Neural cell (in vitro differentiated cells): Measurements from ENCODE around the gene COL5A1.

Experiments used
- EZH2 ChIP-seq: fragments of 200-600, 300-800 bp; shearing (Covaris generic), sonication (generic); IDR thresholded peaks from 2 replicates; pipeline ENCODE4 v1.6.1; 2014; ENCODE audit warnings: antibody characterized with exemption, low read length, borderline replicate concordance, mild to moderate bottlenecking; ENCODE audit not compliant: insufficient read depth, poor library complexity, severe bottlenecking
- POLR2AphosphoS5 ChIP-seq: IDR thresholded peaks from 2 replicates; pipeline ENCODE4 v1.6.1; 2012
- RAD21 ChIP-seq: fragments of 450-650 bp; conservative IDR thresholded peaks from 2 replicates; pipeline ENCODE4 v1.6.1; 2014; ENCODE audit warnings: antibody characterized with exemption, mild to moderate bottlenecking, moderate library complexity

DNA sequence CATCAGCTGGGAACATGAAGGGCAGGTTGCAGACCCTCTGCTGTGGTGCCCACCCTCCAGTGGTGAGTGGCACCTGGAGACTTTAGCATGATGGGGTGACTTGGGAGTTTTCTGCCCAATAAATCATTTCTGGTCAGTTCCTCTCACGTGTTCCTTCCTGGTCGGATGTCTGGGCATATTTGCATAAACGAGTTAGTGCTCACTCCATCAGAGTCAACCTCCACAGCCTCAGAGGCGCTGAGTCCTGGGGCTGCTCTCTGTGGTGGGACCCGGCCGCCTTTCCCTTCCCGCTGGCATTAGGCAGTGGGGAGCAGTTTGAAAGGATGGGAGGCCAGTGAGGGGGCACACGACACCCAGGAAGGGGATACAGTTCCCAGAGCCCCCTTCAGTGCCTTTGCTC, 125.0 kb downstream of the COL5A1 start:
- TF ChIP-seq EZH2: no peak
- TF ChIP-seq POLR2AphosphoS5: no peak
- TF ChIP-seq RAD21: no peak
